GM18508 (cell line): ENCODE results near the gene GOLGA2.

Source experiments
- ATAC-seq: cut with Tn5 transposase; IDR thresholded peaks from one replicate; pipeline ENCODE4 v1.9.1; 2021; ENCODE audit warnings: moderate number of reproducible peaks; ENCODE audit not compliant: insufficient read depth, unreplicated experiment

Gene GOLGA2

DNA sequence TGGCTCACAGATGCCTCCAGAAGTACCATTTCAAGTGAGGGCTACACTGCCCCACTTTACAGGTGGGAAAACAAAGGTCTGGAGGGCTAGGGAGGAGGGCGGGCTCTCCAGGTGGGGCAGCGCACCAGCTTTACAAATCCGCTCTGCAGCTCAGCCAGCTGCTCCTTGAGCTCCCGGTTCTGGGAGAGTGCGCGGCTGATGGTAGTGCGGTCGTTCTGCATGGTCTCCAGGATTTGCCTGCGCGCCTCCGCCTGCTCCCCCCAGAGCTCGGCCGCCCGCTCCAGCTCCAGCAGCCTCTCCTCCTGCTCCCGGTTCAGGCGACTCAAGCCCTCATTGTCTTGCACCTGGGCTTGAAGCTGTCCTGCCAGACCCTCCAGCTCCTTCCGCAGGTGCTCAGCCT is 15.5 kb downstream of the GOLGA2 start:
- ATAC-seq: no peak

DNA sequence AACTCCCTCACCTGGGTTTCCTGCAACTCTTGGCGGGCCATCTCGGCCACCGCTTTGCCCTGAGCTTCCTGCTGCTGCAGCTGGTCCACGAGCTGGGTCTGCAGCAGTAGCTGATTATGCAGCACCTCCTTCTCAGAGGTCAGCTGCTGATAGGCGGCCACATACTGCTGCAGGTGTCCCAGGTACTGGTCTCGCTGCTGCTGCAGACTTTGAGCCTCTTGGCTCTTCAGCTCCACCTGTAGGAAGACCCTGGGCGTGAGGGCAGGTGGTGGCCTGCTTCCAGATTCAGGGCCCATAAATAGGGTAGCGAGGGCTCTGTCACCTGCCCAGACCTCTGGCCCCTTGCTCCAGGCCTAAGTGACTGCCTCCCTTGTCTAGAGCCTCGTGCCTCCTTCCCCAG is 16.7 kb downstream of the GOLGA2 start:
- no peak for ATAC-seq

DNA sequence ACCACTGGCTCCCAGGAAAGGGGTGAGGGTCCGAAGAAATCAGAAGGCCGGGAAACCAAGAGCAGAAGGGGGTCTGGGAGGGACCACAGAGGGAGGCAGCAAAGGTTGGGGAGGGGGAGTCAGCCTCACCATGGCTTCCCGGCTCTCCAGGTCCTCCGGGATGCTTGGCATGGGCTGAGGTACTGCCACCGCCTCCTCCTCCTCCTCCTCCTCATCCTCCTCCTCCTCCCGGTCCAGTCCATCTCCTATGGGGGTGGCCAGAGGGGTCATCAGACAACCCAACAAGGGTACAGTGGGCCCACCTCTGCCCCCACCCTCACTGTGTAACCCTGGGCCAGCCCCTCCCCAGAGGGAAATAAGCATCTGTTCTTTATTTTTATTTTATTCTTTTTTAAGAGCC is 17.5 kb downstream of the GOLGA2 start:
- ATAC-seq: no peak

DNA sequence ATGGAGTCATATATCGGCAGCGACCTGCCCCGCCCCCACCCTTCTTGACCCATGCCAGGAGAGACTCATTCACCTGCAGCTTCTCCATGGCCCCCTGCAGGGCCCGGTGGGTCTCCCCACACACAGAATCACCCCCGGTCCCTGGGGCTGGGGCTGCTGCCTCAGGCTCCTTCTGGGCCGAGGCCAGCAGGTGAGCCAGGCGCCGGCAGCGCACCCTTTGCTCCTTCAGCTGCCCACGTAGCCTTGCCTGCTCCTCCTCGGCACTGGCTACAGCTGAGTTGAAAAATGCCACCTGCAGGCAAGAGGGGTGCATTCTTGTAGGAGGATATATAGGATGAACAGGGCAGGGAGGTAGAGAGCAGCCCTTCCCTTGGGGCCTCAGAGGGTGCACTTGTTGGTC is 17.9 kb downstream of the GOLGA2 start:
- ATAC-seq: no peak

- no peak for ATAC-seq
Observed at GRCh38 chr9:128257086-128257825, 18.6 kb downstream of the GOLGA2 start.

GRCh38 chr9:128254855-128255759 is 20.7 kb downstream of the GOLGA2 start:
- no peak for ATAC-seq

DNA sequence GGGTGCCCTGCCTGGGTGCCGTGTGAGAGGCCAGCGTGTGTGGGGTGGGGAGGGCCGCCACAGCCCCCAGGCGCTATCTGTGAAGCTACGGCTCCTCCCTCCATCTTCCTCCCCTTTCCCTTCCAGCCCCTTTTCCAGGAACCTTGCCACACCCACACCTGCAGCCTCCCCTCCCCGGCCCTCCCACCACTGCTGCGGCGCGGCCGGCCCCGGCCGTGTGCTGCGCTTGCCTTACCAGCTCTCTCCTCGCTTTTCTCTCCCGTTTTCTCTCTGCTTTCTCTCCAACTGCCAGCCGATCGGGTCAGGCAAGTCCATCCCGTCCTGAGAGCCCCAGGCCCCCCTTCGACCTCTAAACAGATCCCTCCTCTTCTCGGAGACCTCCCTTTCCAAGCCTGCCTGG is 21.4 kb downstream of the GOLGA2 start:
- no peak for ATAC-seq

GRCh38 chr9:128253991-128254346 is 21.8 kb downstream of the GOLGA2 start:
- no peak for ATAC-seq

GRCh38 chr9:128253140-128253990 is 22.4 kb downstream of the GOLGA2 start:
- ATAC-seq: no peak

DNA sequence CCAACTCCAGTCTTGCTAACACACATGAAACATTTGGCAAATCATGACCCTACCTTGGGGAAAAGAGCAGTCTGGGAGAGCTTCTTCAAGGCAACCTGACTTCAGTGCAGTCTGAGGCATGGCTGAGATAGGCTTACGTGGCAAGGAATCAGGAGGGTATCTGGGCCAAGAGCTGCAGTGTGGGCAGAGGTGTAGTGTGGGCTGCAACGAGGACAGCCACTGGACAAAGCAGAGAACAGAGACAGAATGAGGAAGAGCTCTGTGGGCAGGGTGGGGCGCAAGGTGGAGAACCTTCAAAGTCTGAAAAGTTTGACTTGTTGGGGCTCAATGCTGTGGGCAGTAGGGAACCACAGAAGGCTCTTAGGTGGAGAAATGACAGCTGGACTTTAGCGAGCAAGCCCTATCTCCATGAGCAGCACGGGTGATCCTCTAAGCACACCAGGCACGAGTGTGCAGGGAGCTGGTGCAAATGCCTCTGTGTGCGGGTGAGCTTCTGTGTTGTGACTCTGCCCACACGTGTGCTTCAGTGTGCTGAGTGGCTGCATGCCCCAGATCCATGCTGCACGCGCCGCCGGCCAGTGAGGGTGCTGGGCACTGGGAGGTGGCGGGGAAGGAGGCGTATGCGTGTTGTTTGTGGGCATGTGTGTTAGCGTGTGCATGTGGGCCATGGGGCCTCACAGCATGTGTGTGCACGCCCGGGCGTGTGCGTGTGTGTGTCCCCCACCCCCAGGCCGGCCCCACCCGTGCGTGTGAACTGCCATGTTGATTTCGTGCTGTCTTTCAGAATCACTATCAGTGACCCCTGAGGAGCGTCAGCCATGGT is 23.3 kb downstream of the GOLGA2 start:
- no peak for ATAC-seq

- ATAC-seq: no peak
Observed at GRCh38 chr9:128251732-128252100, 24.1 kb downstream of the GOLGA2 start.

DNA sequence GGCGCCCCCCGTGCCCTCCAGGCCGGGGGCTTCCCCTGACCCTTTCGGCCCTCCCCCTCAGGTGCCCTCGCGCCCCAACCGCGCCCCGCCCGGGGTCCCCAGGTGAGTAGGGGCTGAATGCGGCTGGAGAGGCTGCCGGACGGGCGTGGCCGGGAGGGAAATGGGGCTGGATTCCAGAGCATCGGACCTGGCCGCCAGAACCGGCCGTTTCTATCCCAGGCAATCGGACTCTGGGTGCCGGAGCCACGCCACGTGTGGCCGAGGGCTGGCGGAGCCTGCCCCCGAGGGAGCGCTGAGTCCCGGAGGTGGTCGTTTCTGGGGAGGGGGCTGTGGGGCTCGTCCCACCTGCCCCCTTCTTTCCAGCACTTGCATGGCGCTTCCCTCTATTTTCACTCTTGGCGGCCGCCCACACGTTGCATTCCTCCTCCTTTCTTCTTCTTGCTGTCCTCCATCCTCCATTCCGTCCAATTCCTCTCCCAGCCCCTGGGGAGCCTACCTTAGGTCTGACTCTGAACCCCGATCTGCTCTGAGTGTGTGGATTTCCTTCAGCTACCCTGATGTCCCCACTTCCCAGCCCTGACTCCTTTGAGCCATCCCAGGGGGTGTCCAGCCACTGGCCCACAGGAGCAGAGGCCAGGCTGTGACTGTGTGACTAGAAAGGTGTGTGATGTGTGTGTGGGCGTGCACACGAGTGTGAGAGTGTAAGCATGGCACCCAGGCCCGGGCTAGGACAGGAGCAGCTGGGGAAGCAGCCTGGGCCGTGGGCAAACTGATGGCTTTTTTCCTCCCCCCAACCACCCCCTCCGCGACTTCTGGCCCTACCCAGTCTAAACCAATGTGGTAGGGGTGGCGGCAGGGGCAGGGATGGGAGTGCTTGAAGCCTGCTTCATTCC is 24.7 kb downstream of the GOLGA2 start:
- no peak for ATAC-seq

GRCh38 chr9:128249908-128250838 is 25.6 kb downstream of the GOLGA2 start:
- ATAC-seq: no peak

DNA sequence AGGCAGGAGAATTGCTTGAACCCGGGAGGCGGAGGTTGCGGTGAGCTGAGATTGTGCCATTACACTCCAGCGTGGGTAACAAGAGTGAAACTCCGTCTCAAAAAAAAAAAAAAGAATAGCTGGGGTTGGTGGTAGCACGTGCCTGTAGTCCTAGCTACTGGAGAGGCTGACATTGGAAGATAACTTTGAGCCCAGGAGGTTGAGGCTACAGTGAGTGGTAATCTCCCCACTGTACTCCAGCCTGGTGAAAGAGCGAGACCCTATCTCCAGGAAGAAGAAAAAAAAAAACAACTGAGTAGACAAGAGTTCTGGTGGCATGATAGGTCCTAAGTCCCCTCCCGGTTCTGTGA is 26.3 kb downstream of the GOLGA2 start:
- no peak for ATAC-seq

DNA sequence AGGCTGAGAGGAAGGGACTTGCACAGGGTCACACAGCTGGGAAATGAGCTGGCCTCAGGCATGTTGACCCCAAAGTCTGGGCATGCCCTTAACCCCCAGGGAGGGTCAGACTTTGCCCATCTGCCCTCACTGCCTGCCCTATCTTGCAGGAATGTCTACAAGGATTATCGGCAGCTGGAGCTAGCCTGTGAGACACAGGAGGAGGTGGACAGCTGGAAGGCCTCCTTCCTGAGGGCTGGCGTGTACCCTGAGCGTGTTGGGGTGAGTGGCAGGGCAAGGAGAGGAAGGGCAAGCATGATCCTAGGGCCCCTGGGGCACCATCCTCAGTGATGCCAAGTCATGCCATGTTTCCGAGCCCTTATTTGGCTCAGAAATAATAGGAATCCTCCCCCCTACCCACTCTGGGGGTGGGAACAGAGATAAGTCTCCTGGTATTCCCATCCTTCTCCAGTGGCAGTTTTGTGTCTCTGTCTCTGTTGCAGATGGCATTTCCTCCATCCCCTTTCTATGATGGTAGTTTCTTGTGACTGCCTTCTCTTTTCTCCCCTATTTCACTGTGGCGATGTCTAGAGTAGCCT is 28.5 kb downstream of the GOLGA2 start:
- no peak for ATAC-seq

DNA sequence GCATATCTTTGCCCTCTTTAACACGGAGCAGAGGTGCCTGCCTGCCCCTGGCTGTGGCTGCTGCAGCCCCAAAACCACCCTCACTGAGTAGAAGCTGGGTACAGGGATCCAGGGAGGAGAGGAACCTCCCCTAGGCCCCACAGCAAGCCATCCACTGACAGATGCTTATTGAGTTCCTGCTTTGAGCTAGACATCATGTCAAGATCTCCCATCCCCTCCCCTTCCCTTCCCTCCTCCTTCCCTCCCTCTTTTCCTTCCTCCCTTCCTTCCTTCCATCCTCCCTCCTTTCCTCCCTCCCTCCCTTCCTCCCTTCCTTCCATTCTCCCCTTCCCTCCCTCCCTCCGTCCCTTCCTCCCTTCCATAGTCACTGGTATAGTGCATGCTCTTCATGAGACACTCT is 29.3 kb downstream of the GOLGA2 start:
- ATAC-seq: no peak

GRCh38 chr9:128245421-128246151 is 30.2 kb downstream of the GOLGA2 start:
- no peak for ATAC-seq
